A673 (cell line): ENCODE results near the gene LBH.
A peak's percentile ranks its signal among the peaks of the same experiment; 100 is the strongest.

Experiments
- CTCF ChIP-seq: fragments of 300-800, 200-600 bp; sonication (generic); conservative IDR thresholded peaks from 2 replicates; pipeline ENCODE4 v1.5.1; 2017; ENCODE audit warnings: low read depth, mild to moderate bottlenecking, antibody characterized with exemption, low read length, moderate library complexity, mixed read lengths
- EZH2 ChIP-seq: fragments of 200-600 bp; sonication (generic); IDR thresholded peaks from 2 replicates; pipeline ENCODE4 v1.6.1; 2017; ENCODE audit warnings: borderline replicate concordance, low read depth, mild to moderate bottlenecking, mixed read lengths, antibody characterized with exemption, low read length; ENCODE audit not compliant: poor library complexity, severe bottlenecking

- TF ChIP-seq CTCF: peak; percentile 35; the same call in 1 of the 2 replicates
- TF ChIP-seq EZH2: no peak
Observed at GRCh38 chr2:30230497-30231211, 680 bp upstream of the LBH start.
